T1000 (cell line): Measurements from ENCODE around the gene VWA3B.
A peak's percentile ranks its signal among the peaks of the same experiment; 100 is the strongest.
"Not testable (repeated sequence)": the region's sequence is repeated elsewhere in the genome, so short reads cannot be mapped to it uniquely, and the experiment has no call there.

Source experiments
- DNase-seq: peaks from one replicate; lab custom pipeline; 2025; ENCODE audit warnings: mixed read lengths; lab: John Stamatoyannopoulos, UW

The VWA3B gene

GRCh38 chr2:98137196-98137595 lies 50.2 kb downstream of the VWA3B start:
- no peak for DNase-seq

GRCh38 chr2:98138978-98139377 lies 52.0 kb downstream of the VWA3B start:
- DNase-seq = not testable (repeated sequence)

GRCh38 chr2:98140210-98140609 lies 53.2 kb downstream of the VWA3B start:
- DNase-seq = no peak

DNA sequence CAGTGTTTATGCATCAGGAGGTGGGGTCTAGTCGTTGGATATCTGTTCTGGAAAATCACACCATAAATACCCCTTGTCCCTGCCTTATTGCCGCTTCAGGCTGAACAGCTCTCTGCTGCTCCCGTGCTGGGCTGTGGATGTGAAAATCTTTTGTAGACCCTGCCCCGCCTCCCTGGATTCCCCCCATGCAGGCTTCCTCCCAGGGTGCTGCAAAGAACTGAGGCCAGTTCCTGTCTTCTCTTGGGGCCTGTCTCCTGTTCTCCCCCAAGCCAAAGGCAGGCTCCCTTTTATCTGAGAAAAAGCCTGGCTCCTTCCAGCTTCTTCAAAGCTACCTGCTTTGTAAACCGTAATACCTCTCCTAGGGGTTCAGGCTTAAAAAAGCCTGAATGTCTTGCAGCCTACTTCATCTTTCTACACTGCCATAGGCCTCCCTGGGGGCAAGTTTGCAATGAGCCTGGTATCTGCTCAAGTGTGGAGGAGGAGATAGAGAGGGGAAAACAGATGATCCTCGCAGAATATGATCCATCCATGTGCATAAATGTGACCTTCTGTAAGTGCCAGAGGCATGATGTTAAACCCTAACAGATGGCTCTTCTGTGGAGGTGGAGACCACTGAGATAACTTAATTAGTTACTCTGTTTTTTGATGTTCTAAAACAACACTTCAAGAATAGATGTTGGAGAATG lies 55.3 kb downstream of the VWA3B start:
- no peak for DNase-seq

GRCh38 chr2:98145070-98145469 lies 58.1 kb downstream of the VWA3B start:
- no peak for DNase-seq

- DNase-seq = not testable (repeated sequence)
Measured at GRCh38 chr2:98147900-98148299, 60.9 kb downstream of the VWA3B start.

GRCh38 chr2:98148595-98149332 lies 61.8 kb downstream of the VWA3B start:
- DNase-seq = no peak

- DNase-seq = peak; percentile 29
Measured at GRCh38 chr2:98149333-98149697, 62.3 kb downstream of the VWA3B start.

GRCh38 chr2:98153481-98153880 lies 66.5 kb downstream of the VWA3B start:
- DNase-seq = no peak

GRCh38 chr2:98155291-98155690 lies 68.3 kb downstream of the VWA3B start:
- no peak for DNase-seq

DNA sequence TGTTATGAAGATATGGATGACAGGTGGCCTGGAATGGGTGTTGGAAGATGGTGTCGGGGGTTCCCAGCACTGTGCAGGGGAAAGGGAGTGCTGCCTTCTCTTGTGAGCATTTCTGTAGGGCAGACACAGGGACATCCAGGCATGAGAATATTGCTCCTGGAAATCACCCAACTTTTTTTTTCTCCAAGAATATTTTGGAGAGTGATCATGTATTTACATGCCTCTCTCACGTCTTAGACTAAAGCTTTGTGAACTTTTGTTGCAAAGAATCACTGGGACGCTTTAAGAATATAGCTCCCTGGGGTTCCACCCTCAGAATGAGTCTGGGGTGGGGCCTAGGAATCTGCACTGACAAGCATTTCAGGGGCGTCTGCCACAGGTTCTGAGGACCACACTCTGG lies 68.7 kb downstream of the VWA3B start:
- DNase-seq = no peak

DNA sequence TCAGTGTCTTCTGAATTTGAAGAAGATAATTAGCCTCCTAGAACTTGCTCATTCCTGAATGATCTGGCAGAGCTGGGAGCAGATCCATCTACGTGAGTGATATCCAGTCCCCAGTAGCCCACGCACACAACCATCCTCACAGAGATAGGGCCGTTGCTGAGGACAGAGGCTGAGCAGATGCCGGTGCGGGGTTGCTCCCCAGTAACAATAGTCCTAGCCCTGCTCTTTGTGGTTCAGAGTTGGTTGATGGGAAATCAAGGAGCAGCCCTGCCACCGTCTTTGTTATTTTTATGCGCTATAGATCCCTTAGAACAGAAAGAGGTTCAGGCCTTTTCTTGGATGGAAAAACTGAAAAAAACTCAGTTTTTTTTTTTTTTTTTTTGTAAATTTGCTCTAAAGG lies 69.3 kb downstream of the VWA3B start:
- DNase-seq = no peak

GRCh38 chr2:98157557-98157956 lies 70.6 kb downstream of the VWA3B start:
- DNase-seq = no peak

GRCh38 chr2:98158305-98158704 lies 71.3 kb downstream of the VWA3B start:
- DNase-seq = no peak

GRCh38 chr2:98160554-98160953 lies 73.6 kb downstream of the VWA3B start:
- DNase-seq = no peak

GRCh38 chr2:98161186-98161585 lies 74.2 kb downstream of the VWA3B start:
- DNase-seq = no peak

- no peak for DNase-seq
Measured at GRCh38 chr2:98164256-98164655, 77.3 kb downstream of the VWA3B start.

- no peak for DNase-seq
Measured at GRCh38 chr2:98165516-98166071, 78.6 kb downstream of the VWA3B start.

DNA sequence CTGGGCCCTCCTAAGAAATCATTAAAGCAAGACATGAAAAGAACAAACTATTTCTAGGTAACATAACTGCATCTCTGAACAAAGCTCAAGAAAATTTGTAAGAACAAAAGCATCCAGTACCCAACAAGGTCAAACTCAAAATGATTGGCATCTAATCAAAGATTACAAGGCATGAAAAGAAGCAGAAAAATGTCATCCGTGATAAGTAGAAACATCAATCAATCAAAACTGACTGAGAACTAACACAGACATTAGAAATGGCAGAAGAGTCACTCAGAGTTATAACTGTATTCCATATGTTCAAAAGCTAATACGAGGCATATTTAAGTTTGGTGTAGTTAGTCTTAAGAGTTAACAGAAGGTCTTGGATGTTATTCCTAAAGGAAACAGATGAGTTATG lies 80.9 kb downstream of the VWA3B start:
- no peak for DNase-seq

DNA sequence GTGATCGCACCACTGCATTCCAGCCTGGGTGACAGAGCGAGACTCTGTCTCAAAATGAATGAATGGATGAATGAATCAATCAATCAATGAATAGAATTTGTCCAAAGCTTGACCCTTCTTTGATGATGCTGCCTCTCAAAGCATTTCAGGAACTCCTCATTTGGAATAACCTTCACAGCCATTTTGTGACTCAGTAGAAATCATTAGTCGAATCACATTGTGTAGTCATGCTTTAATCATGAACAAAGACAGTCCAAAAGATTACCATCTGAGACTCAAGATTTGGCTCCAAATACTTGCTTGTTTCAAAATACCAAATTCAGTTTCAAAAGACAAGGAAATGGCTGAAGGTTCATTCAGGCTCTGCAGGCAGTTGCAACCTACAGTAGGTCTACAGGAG lies 83.1 kb downstream of the VWA3B start:
- DNase-seq = no peak

GRCh38 chr2:98172150-98172765 lies 85.3 kb downstream of the VWA3B start:
- DNase-seq = no peak

DNA sequence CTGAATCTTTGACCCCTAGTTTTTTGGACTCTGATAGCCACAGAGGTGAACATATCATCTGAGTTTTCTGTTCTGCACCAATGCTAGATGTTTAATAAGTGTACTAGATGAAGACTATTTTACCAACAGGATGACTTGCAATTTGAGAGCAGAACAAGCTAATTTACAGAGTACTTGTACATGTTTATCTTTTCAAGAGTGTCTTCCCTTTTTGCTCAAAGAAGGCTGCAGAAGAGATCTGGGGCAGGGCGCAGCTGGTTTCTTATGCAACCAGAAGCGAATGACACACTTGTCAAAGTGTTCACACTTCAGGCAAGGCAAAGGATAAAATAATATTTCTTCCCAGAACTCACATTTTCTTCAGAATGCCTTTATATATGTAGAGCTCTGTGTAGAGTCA lies 86.0 kb downstream of the VWA3B start:
- DNase-seq = no peak

DNA sequence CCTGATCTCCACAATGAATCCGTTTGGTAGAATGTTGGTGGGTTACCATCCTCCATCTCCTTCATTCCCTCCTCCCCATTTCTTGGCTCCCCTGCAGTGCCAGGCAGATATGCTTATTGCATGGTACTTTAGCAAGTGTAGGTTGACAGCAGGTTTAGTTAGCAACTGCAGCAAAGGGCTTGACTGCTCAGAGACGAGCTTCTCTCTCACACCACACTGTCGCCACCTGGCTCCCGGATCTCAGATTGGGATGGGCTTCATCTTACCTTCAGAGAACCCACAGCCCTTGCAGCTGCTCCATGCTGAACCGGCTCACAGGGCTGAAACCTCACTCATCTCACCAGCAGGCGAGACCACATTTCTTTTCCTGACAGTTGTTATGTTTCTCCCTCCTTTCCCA lies 88.8 kb downstream of the VWA3B start:
- DNase-seq = no peak
